HepG2 (cell line): ENCODE results near the gene KCTD19. TPM values are rescaled to one million over a fixed set of nuclear protein-coding genes. Genes with fewer than 3 reads are reported as not detected.

Experiments
- ARID2 ChIP-seq: sonication (generic); formaldehyde crosslinking; IDR thresholded peaks from 2 replicates; pipeline ENCODE4 v1.8.1; 2022; ENCODE audit warnings: mild to moderate bottlenecking, missing genetic modification reagents, borderline replicate concordance
- ATF7 ChIP-seq, 2 experiments: fragments of 450-650 bp in 1 of 2; sonication (generic) in 1 of 2; formaldehyde crosslinking in 1 of 2; IDR thresholded peaks; 2 replicates each; pipeline versions ENCODE4 v1.4.0 to v1.6.1; 2016 to 2020; ENCODE audit warnings: antibody characterized with exemption in 1 of 2, mild to moderate bottlenecking in 1 of 2, missing genetic modification reagents in 1 of 2
- ATRX ChIP-seq: sonication (generic); formaldehyde crosslinking; IDR thresholded peaks from 2 replicates; pipeline ENCODE4 v1.4.0; 2020; ENCODE audit warnings: missing genetic modification reagents, borderline replicate concordance
- DRAP1 ChIP-seq: IDR thresholded peaks from 2 replicates; pipeline ENCODE4 v1.6.1; 2016; ENCODE audit warnings: missing genetic modification reagents, missing compliant biosample characterization
- FOSL2 ChIP-seq: sonication (generic); formaldehyde crosslinking; IDR thresholded peaks from 2 replicates; pipeline ENCODE4 v1.4.0; 2020; ENCODE audit warnings: missing genetic modification reagents
- GATA4 ChIP-seq: sonication (generic); IDR thresholded peaks from 2 replicates; pipeline ENCODE4 v1.6.1; 2016; ENCODE audit warnings: antibody characterized with exemption, low read depth, borderline replicate concordance
- GFI1 ChIP-seq: sonication (generic); formaldehyde crosslinking; IDR thresholded peaks from 2 replicates; pipeline ENCODE4 v1.5.0; 2020; ENCODE audit warnings: missing genetic modification reagents, mild to moderate bottlenecking, borderline replicate concordance
- HMGA1 ChIP-seq: sonication (generic); formaldehyde crosslinking; conservative IDR thresholded peaks from 2 replicates; pipeline ENCODE4 v1.4.0; 2020; ENCODE audit warnings: missing genetic modification reagents
- KAT8 ChIP-seq: IDR thresholded peaks from 2 replicates; pipeline ENCODE4 v1.6.1; 2016; ENCODE audit warnings: missing genetic modification reagents, missing compliant biosample characterization
- KLF6 ChIP-seq: IDR thresholded peaks from 2 replicates; pipeline ENCODE4 v1.8.0; 2016; ENCODE audit warnings: missing biosample characterization, missing genetic modification reagents
- MLX ChIP-seq: IDR thresholded peaks from 2 replicates; pipeline ENCODE4 v1.6.1; 2016
- MTF1 ChIP-seq: sonication (generic); formaldehyde crosslinking; IDR thresholded peaks from 2 replicates; pipeline ENCODE4 v1.5.0; 2020; ENCODE audit warnings: missing genetic modification reagents
- NFYB ChIP-seq: sonication (generic); formaldehyde crosslinking; IDR thresholded peaks from 2 replicates; pipeline ENCODE4 v1.4.0; 2020; ENCODE audit warnings: missing genetic modification reagents
- POGK ChIP-seq: sonication (generic); formaldehyde crosslinking; conservative IDR thresholded peaks from 2 replicates; pipeline ENCODE4 v1.8.0; 2022; ENCODE audit warnings: mild to moderate bottlenecking, moderate library complexity, missing genetic modification reagents
- SETDB1 ChIP-seq: sonication (generic); formaldehyde crosslinking; IDR thresholded peaks from 2 replicates; pipeline ENCODE4 v1.5.1; 2020; ENCODE audit warnings: missing genetic modification reagents, mild to moderate bottlenecking, borderline replicate concordance
- ZFP37 ChIP-seq: sonication (generic); formaldehyde crosslinking; IDR thresholded peaks from 2 replicates; pipeline ENCODE4 v1.4.0; 2020; ENCODE audit warnings: missing genetic modification reagents, borderline replicate concordance
- ZKSCAN1 ChIP-seq: fragments of 150-350 bp; IDR thresholded peaks from 2 replicates; pipeline ENCODE4 v1.6.1; 2014; ENCODE audit warnings: low read length
- ZNF18 ChIP-seq: sonication (generic); formaldehyde crosslinking; IDR thresholded peaks from 2 replicates; pipeline ENCODE4 v1.8.0; 2022; ENCODE audit warnings: mild to moderate bottlenecking, missing genetic modification reagents; ENCODE audit not compliant: insufficient replicate concordance
- ZNF513 ChIP-seq: sonication (generic); formaldehyde crosslinking; conservative IDR thresholded peaks from 2 replicates; pipeline ENCODE4 v1.5.0; 2020; ENCODE audit warnings: missing genetic modification reagents
- ZNF572 ChIP-seq: sonication (generic); formaldehyde crosslinking; IDR thresholded peaks from 2 replicates; pipeline ENCODE4 v1.5.1; 2020; ENCODE audit warnings: mild to moderate bottlenecking, missing genetic modification reagents
- ZNF775 ChIP-seq: sonication (generic); formaldehyde crosslinking; IDR thresholded peaks from 2 replicates; pipeline ENCODE4 v1.4.0; 2020; ENCODE audit warnings: missing genetic modification reagents, mild to moderate bottlenecking, moderate library complexity, borderline replicate concordance
- ZNF780A ChIP-seq: sonication (generic); formaldehyde crosslinking; IDR thresholded peaks from 2 replicates; pipeline ENCODE4 v1.8.0; 2022; ENCODE audit warnings: mild to moderate bottlenecking, missing genetic modification reagents, moderate library complexity
- ZNF891 ChIP-seq: sonication (generic); formaldehyde crosslinking; IDR thresholded peaks from 2 replicates; pipeline ENCODE4 v1.5.0; 2020; ENCODE audit warnings: mild to moderate bottlenecking, missing genetic modification reagents
- ZSCAN12 ChIP-seq: sonication (generic); formaldehyde crosslinking; IDR thresholded peaks from 2 replicates; pipeline ENCODE4 v1.9.0; 2021; ENCODE audit warnings: mild to moderate bottlenecking, missing genetic modification reagents
- polyA plus RNA-seq, 8 experiments: library from polyadenylated mRNA; depleted of rRNA in 3 of 8; stranded (reverse) in 7 of 8; unstranded in 1 of 8; fragments of >200 nt; fragmentation: Illumina TruSeq in 4 of 8; extraction: Trizol in 4 of 8; gene quantifications; 2 replicates each; pipeline versions ENCODE4 v1.2.1 to v1.2.3, GENCODE V29; 2011 to 2016; ENCODE audit warnings: low read depth in 4 of 8, missing spikeins in 1 of 8, mixed read lengths in 1 of 8; ENCODE audit not compliant: insufficient read depth in 1 of 8
- total RNA-seq, 5 experiments: library from RNA; depleted of rRNA; stranded (reverse); fragments of >200 nt; fragmentation: Illumina TruSeq; extraction: Trizol; gene quantifications; 2 replicates each; pipeline ENCODE4 v1.2.3, GENCODE V29; 2016; ENCODE audit warnings: low read depth in 1 of 5

Gene KCTD19
- total and polyA plus RNA-seq, 2 of the 13 experiments (the other 11 are each of a cell fraction or from before 2014, with no cell fraction given), result not detected

- no peak for TF ChIP-seq ZFP37 (CRISPR knock-in tag)
- no peak for TF ChIP-seq ZNF513 (CRISPR knock-in tag)
- TF ChIP-seq ATF7 (IDR thresholded peaks at IDR 0.05), result no peak
- TF ChIP-seq ATF7 (CRISPR knock-in tag; IDR thresholded peaks at IDR 0.05), result no peak
- TF ChIP-seq ZNF775, result peak; percentile 13; the same call in 1 of the 2 replicates
- TF ChIP-seq DRAP1 (CRISPR knock-in tag), result no peak; the same call in 1 of the 2 replicates
- peak; percentile 52; the same call in 1 of the 2 replicates for TF ChIP-seq MLX (CRISPR knock-in tag)
- TF ChIP-seq GATA4, result no peak
- TF ChIP-seq KLF6, result peak; percentile 78
- TF ChIP-seq ZNF780A (CRISPR knock-in tag), result no peak
- peak; percentile 68; the same call in 1 of the 2 replicates for TF ChIP-seq POGK (CRISPR knock-in tag)
- peak; percentile 90; the same call in 1 of the 2 replicates for TF ChIP-seq ARID2 (CRISPR knock-in tag)
- TF ChIP-seq KAT8 (CRISPR knock-in tag), result peak; percentile 49
- no peak for TF ChIP-seq SETDB1 (CRISPR knock-in tag)
- TF ChIP-seq ZNF572 (CRISPR knock-in tag), result peak; percentile 46; the same call in 1 of the 2 replicates
- TF ChIP-seq NFYB (CRISPR knock-in tag), result peak; percentile 75
- TF ChIP-seq HMGA1 (CRISPR knock-in tag), result no peak
- peak; percentile 53 for TF ChIP-seq ZNF18
- no peak for TF ChIP-seq MTF1 (CRISPR knock-in tag)
- no peak for TF ChIP-seq ATRX (CRISPR knock-in tag)
- no peak for TF ChIP-seq ZSCAN12 (CRISPR knock-in tag)
- no peak for TF ChIP-seq GFI1 (CRISPR knock-in tag)
- peak; percentile 50 for TF ChIP-seq FOSL2
- no peak for TF ChIP-seq ZKSCAN1
- peak; percentile 97 for TF ChIP-seq ZNF891 (CRISPR knock-in tag)
These were observed 79.1 kb downstream of the KCTD19 start, which contains the start of gene FHOD1 (continued) for GRCh38 chr16:67247192-67248072.
